Activated CD4-positive, alpha-beta T cell treated with anti-CD3 and anti-CD28 coated beads for 4 hours (primary cell): ENCODE measurements around the gene LNP1.
A peak's percentile ranks its signal among the peaks of the same experiment; 100 is the strongest.
"Not testable (repeated sequence)": the region's sequence is repeated elsewhere in the genome, so short reads cannot be mapped to it uniquely, and the experiment has no call there.

Source experiments
- DNase-seq, 2 donors: peaks; one replicate each; pipeline ENCODE4 v3.0.0-alpha.2; 2020

Gene LNP1, protein sequence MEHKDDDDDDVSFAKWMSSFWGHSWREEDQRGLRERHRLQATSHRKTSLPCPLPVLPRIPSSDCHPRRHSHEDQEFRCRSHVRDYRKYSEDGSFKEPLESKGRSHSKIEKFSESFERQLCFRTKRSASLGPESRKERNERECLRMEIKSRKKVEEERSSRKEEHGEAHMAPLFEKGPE

DNA sequence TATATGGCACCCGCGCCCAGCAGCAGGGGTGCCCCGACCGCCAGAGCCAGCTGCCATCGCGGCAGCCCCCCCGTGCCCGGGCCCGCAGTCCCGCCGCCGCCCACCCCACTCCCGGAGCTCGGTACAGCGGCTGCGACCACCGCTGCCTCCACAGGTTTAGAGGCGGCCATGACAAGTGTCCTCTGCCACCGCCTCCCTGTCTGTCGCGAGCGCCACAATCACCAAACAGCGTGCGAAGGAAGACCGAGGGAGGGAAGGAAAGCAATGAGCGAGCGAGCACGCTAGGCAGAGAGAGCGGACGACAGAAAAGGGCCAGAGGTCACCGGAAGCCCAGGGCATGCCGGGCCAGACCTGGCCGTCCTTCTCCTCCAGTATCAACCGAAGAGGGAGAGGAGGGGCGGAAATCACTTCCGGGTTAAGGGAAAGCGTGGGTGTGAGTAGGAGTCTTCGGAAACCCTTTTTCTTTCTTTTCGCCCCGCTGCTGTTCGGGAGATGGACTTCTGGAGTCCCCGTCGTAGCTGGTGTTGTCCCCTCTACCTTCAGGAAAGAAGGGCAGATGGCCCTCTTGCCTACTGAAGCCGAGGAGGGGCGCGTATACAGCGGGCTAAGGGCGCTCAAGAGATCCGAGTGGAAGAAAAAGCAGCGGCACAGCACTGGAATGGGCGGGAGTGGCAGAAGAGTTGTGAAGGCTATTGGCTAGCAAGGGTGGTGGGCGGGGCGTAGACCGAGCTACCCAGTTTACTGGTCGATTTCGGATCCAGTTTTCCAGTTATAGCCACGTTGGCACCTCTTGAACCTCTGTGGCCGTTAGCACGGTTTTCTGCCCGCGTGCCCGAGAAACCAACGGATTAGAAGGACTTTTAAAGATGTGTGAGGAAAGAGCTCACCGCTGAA is at the start of gene LNP1, which contains the start of gene TOMM70:
Gene LNP1, plus strand, starts transcription at position 760 of the 894 bp plus-strand sequence. CDS start 28,191 bp downstream, outside the sequence.
Gene TOMM70, minus strand, starts transcription at position 310 of the 894 bp plus-strand sequence. Its CDS starts 140 bp downstream, at position 170.
- peak; percentile 94 to 96 for DNase-seq

DNA sequence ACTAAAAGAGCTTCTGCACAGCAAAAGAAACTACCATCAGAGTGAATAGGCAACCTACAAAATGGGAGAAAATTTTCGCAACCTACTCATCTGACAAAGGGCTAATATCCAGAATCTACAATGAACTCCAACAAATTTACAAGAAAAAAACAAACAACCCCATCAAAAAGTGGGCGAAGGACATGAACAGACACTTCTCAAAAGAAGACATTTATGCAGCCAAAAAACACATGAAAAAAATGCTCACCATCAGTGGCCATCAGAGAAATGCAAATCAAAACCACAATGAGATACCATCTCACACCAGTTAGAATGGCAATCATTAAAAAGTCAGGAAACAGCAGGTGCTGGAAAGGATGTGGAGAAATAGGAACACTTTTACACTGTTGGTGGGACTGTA is 49.6 kb upstream of the LNP1 start:
- not testable (repeated sequence) for DNase-seq

DNA sequence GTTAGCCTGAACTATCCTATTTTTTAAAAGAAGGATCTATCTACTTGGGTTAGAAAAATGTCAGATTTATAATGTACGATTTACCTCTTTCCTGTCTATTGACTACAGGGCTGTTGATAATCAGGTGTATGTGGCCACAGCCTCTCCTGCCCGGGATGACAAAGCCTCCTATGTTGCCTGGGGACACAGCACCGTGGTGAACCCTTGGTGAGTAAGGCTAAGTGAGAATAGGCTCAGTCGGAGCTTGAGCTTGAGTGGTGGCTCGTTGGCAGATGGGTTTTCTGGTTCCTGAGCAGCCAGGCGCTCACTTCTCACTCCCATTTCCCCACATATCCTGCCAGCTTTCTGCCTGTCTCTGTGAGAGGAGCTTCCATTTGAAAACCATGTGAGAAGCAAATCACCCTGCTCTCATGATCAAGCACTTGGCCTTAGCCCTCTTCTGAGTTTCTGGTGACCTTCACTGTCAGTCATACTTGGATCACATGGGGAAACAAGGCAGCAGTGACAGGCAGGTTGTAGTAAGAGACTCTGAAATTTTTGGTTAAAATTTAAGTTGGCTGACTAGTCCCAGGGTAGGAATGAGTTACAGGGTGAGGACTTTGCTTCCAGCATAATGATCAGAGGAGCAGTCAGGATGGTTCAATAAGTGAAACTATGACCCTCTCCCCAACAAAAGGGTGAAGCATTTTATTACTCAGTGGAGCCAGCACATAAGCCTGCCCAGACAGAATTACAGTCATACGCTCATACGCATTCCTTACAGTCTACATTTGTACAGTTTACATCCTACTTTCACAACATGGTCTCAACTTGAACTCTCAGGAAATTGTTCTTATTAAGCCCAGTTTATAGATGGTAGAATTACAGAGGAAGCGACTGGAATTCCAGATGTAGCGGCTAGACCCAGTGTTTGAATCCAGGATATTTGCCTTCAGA is 48.8 kb upstream of the LNP1 start:
- DNase-seq: no peak

DNA sequence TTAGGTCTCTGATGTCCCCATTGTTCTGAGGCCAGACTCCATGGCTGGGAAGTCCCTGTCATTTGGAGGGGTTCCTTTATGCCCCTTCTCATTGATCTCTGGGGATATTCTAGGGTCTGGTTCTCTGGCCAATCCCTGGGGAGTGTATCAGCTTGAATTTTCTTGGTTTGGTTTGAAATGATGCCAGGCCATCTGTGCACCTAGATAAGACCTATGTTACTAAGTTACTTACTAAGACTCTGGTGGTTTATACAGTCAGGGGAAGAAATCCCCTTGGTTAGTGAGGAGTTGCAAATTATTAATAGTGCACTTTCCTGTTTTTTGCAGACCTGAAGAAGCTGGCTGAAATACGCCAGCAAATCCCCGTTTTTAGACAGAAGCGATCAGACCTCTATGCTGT is 46.5 kb upstream of the LNP1 start:
- DNase-seq: no peak

DNA sequence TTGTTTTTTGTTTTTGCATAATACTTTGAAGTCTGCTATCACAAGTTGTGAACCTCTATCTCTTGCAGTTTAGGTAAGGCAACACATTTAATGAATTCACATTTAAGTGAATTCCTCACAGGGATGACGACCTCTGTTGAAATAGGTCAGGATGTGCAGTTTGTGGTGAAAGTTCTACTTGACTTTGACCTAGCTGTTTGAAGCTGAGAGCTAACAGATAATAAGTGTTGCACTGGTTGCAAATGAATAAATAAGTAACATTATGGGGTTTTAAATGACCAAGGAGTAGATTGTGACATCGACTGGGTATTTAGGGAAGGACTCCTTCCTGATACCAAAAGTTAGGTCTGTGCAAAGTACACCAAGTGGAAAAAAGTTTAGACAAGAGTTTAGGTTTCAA is 42.9 kb upstream of the LNP1 start:
- no peak for DNase-seq

DNA sequence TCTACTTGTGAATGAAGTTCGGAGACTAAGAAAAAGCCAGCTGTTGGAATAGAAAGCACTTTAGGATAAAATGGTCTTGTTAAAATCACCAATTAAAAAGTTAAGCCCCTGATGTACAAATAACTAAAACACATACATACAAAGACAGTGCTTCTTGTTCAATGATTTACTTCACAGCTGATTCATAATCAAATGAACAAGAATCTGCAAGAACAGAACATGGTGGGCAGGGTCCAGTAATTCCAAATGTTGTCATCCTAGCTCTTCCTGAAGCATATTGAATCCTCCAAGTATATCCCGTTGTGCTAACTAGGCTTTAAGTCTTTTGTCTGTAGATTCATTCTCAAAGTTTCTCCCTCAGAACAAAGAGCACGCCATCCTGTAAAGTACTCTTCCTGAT is 42.3 kb upstream of the LNP1 start:
- DNase-seq: no peak

DNA sequence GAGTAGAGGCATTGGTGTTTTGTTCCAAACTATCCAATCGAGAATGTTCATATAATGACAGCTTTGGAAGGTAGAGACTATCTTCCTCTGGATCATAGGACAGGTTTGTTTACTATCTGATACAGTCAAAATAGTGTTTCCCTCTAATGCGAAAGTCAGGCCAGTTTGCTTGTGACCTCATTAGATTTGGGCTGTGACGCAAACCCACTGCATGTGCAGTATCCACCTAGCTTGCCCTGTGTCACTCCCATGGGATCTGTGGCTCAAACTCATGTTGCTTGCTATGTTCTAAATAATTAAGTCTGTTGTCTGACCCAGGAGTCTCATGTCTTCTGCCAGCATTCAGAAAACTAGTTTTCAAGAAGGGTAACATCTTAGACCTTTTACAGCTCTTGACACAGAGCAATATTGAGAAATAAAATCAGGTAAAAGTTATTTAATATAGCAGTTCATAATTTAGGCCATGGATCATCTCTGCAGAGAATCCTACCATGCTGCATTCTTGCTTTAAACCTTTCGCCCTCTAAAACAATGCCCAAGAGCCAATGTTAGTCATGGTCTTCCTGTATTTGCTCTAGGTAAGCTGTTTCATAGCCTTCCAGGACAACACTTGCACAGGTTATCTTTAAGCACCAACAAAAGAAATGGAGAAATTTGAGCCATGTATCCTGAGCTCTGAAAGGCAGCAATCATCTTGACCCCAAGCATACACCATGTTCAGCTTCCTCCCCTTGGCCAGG is 40.4 kb upstream of the LNP1 start:
- DNase-seq: no peak

DNA sequence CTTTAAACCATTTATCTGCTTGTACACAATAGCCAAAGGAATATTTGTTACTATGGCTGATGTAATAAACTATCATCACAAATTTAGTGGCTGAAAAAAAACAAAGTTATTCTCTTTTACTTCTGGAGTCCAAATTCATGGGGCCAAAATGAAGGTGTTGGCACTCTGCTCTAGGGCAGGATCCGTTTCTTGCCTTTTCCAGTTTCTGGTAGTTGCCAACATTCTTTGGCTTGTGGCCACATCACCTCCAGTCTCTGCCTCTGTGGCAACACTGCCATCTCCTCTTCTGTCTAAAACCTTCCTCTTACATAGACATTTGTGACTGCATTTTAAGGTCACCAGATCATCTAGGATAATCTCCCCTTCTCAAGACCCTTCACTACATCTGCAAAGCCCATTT is 39.4 kb upstream of the LNP1 start:
- no peak for DNase-seq

DNA sequence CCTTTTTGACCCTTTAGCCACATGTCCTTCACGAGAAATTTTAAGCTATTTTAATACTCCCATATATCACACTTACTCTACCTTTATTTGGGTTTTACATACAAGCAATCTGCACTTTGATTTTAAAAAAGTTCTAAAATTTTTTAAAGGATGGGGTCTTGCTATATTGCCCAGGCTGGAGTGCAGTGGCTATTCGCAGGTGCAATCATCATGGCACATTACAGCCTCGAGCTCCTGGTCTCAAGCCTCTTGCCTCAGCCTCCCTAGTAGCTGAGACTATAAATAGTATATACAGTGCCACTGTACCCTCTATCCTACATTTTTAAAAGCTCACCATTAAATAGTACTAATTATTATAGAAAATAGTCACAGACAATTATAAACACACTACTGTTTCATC is 36.9 kb upstream of the LNP1 start:
- DNase-seq: no peak

DNA sequence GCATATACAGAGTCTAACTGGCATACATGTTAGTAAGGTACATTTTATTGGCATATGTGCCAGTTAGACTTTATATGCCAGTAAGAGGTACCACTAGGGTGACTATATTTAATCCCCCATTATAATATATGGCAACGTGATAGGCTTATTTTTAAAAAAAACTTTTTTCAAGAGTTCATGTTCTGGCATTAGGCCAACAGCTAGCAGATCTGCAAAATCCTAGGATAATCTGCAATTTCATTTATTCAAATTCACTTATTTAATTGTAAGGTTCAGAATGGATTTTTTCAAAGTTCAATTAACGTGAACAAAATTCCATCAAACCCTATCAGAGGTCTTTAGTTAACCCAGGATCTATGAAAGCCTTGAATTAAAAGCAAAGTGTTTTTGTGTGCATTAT is 34.9 kb upstream of the LNP1 start:
- no peak for DNase-seq

DNA sequence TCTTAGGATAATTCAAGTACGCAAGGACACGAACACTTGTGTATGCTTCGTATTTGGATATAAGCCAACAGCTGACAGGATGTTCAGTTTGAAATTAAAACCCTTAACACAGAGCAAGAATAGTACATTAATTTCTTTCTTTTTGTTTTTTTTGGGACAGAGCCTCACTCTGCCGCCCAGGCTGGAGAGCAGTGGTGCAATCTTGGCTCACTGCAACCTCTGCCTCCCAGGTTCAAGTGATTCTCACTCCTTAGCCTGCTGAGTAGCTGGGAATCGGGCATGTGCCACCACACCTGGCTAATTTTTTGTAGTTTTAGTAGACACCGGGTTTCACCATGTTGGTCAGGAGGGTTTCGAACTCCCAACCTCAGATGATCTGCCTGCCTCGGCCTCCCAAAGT is 32.9 kb upstream of the LNP1 start:
- DNase-seq: no peak

DNA sequence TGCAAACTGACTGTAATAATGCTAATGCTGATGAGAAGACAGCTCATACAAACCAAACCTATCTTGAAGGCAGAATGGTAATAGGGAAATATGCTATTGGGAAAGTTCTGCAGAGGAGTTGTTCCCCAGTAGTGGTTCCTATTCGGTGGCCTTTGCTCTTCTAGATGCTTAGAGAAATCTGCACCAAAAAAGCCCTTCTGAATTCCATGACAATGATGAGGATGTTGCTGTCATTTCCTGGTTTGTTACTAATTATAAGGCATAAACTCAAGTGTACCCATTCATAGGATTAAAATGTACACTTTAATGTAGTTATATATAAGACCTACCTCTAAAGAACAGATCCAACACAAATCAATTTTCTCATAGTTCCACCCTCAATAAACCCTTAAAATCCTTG is 30.6 kb upstream of the LNP1 start:
- no peak for DNase-seq

DNA sequence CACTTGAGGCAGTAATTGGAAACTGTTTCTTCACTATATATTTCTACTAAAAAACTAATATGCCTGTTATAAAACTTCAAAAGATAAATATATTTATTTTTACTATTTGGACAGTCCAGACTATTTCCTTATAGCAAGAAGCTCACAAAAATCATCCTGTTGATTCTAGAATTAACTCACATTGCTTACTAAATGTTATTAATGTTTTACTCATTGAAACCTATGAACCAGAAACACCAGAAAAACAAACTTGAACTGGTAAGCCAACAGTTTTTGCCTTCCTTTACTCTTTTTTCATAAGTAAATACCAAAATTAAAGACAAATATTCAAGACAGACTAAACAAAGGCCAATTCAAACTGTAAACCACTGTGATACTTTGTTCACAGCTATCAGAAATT is 26.8 kb upstream of the LNP1 start:
- DNase-seq: no peak

DNA sequence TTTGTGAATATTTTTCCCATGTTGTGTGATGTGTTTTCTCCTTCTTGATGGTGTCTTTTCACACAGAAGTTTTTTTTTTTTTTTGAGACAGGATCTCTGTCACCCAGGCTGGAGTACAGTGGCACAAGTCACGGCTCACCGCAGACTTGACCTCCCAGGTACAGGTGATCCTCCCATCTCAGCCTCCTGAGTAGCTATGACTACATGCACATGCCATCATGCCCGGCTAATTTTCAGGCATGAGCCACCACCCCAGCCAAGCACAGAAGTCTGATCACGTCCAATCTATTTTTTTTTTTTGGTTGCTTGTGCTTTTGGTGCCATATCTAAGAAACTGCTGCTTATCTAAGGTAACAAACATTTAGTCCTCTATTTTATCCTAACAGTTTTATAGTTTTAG is 25.0 kb upstream of the LNP1 start:
- DNase-seq: no peak

DNA sequence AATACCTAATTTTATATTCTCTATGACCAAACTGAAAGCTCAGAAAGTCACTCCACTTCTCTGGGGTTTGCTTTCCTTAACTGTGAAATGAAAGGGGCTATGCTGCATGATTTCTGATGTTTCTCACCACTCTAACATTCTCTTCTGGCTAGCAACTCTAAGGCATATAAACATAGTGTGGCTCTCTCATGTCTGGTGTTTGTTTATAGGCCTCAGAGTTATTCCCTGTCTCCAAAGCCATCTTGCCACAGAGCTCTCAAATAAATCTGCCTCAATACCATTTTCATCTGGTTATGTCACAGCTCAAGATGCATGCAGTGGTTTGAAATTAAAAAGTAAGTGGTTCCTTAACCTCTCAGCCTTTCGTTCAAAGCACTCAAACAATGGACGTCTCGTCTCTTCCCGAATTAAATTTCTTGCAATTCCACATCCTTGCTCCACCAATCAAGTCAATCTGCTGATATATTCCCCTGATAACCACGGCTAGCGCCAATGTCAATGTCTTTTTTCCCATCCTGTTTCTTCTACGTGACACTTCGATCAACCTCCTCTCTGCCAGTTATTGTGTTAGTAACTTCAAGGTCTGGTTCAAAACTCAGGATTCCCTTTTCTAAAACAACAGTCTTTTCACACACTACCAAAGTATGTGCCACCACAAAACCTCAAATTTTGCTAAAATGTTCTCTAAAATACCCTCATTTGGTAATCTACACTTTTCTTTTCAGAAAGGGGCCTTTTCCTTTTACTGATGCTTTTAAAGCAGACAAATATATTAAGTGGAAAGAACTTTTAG is 16.4 kb upstream of the LNP1 start:
- DNase-seq: no peak

DNA sequence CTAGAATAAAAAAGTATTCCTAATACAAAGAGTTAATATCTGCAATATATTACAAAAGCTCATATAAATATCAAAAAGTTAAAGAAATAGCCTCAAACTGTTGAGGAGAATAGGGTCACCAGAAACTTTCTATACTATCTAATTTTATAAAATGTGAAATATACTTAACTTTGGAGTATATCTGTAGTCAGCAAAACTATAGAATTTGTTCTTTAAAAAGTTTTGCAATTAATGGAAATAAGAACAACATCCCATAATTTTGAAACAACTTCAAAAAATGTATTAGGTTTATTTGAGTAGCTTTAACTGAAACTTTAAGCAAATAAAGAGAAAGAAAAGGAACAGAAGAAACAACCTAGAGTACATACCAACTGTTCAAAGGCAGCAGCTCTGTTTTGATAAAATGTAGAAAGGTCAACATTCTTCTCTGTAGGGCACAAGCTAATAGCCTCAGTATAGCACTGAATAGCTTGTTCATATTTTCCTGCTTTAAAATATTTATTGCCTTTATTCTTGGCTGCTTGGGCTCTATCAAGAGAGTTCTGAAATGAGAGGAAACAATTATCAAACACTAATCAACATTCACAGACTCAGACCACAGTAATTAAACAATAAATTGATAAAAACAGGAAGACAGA is 14.8 kb upstream of the LNP1 start:
- no peak for DNase-seq

DNA sequence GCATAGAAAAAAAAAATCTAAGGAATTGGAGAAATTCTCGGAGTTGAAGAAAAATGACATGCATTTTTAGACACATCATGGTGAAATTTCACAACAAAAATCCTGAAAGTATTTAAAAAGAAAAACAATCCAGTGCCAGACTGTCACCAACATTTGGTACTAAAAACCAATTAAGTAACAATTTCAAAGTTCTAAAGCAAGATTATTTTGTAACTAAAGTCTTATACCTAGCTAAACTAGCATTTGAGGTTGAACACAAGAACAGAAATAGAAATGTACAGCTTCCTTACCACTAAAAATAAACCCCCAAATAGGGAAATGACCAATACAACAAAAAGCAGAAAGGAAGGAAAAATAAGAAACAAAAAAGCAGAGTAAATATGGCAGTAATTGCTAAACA is 12.3 kb upstream of the LNP1 start:
- DNase-seq: no peak

DNA sequence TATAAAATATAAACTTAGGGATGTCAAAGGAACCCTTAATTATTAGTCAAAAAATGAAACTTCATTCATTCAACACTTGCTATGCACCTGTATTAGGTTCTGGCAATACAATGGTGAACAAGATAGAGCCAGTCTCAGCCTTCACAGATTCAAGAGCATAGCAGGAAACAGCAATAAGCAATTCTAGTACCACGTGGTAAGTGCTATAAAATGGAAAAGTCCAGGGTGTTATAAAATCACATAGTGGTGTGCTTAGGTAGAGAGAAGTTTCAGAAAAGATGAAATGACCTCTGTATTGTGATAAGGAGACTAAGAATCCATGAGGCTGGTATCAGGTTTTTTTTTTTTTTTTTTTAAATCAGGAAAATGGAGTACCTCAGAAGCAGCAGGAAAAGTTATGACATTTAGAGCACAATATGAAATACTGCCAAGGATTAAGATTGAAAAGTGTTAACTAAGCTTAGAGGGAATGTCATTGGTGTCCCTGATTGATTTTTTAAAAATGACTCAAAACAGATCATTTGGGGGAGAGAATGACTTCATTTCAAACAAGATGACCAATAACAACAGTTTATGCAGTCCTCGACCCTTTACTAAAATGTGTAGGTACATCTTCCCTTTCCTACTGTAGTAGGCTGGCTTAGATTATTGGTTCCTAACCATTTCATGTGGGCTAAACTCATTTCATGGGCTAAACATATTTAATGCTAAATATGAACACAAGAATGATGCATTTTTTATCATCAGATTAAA is 5.5 kb upstream of the LNP1 start:
- DNase-seq: no peak

DNA sequence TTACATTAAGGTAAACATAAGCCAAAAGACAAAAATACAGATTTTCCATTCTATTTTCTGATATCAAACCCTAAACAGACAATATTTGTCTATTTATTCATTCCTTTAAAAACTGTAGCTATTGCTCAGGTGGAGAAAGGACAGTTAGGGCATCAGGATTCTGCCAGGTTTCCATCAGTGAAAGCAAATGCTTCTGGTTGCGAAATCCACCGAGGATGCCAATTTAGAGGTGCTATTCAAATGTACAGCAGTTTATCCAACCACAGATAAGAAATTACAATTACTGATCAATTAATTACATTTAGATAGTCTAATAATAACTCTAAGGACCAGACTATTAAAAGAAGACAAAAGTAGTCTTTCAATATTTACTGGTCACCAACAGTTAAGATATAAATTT is 4.4 kb upstream of the LNP1 start:
- no peak for DNase-seq

DNA sequence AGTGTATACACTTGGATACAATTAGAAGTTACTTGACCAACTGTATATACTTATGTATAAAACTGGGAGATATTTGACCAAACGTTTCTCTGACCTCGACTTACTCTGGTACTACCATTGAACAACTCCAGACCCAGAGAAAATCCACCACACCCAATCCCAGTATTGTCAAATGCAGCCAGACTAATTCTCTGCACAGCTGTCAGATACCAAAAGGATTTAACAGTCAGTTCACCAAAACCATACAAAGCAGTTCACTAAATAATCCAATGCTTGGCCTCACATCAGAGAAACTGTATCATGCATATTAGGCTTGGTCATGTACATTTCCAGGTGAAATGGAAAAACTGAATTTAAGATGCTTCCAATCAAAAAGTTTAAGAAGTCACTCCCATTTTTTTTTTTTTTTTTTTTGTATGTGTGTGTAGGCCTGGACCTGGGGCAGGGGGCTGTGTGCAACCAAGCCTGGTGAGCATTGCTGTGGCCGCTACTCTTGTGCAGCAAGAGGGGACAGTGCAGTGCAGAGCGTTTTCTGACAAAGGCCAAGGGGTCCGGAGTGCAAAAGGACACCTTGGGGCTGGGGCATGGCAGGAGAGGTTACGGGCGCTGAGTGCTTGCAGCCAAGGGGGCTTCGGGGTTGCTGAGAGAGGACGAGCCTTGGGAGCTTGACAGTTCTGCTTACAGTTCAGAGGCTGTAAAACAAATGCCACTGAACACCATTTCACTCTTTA is 1.8 kb upstream of the LNP1 start:
- peak in 1 of 2 donors; percentile 1 for DNase-seq
